T-helper 2 cell treated with Interferon-gamma antibody and Interleukin-4, amounts not matched to agents 100 ng/mL and 5 ng/mL, for 36 hours (primary cell): ENCODE measurements around the gene BMPR1A. TPM values are rescaled to one million over a fixed set of nuclear protein-coding genes. Genes with fewer than 3 reads are reported as not detected.

Source experiments
- intact Hi-C: fragments of 100-400 bp; cut with micrococcal nuclease; formaldehyde crosslinking; loops from one replicate; pipeline ENCODE4 v1.15.1; 2023
- total RNA-seq: library from RNA; stranded (reverse); gene quantifications from 2 replicates; pipeline ENCODE4 v1.2.3, GENCODE V29; 2022

The BMPR1A gene
- total RNA-seq, 1 donor from 2014 or later = 9.6 TPM

DNA sequence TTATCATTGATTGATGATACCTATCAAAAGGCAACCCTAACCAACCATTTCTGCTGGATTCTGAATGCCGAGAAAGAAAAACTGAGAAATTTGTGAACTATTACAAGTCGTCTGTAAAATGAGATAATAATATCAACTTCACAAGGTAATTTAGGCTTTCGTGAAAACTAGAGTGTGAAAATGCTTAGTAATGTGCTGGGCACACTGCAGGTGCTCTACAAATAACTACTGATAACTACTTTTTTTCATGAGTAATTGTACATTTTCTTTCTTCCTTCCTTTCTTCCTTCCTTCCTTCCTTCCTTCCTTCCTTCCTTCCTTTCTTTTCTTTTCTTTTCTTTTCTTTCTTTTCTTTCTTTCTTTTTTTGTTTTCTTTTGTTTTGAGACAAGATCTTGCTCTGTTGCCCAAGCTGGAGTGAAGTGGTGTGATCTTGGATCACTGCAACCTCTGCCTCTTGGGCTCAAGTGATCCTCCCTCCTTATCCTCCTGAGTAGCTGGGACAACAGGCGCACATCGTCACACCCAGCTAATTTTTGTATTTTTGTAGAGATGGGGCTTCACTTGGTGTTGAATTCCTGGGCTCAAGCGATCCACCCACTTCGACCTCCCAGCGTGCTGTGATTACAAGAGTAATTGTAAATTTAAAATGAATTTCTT lies 42.9 kb downstream of the BMPR1A start:
- intact Hi-C loops = no loop called here

DNA sequence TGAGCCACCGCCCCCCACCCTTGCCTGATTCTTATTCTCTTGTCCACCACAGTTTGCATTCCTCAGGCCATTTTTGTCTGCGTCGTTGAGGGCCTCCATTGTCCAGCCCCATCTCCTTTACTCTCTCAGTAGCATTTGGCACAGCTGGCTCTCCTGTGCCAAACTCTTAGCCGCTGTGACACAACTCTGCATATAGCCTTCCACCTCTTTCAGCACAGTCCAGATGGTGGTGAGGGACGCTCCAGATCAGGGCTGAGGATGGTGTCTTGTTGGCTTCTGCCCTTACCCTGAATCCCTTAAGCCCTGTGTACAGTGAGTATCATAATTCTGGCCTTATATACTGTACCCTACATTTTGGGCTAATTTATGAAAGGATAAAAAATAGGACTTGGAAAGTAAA lies 45.6 kb downstream of the BMPR1A start:
- intact Hi-C loops = no loop called here

DNA sequence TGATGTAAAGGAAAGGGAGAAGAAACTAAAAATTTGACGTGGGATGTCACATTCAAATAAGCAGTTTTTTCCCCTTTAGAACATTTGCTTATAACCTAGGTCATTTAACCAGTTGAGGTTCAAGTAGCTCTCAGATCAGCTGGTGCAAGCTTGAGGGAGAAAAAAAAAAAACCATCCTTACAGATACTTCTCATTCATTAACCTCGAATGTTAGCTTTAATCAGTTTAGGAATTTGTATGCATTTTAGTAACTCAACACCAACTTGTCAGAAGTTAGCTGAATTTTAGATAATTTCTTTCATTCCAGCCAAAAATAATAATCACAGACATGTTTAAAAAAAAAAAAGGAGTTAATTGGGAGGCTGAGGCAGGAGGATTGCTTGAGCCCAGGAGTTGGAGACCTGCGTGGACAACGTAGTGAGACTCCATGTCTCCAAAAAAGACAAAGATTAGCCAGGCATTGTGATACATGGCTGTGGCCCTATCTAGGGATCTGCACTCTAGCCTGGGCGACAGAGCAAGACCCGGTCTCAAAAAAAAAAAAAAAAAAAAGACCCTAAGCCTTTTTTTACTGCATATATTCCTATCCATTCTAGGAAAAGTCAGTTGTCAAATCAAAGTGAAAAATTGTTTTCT lies 46.2 kb downstream of the BMPR1A start:
- intact Hi-C loops = no loop called here

DNA sequence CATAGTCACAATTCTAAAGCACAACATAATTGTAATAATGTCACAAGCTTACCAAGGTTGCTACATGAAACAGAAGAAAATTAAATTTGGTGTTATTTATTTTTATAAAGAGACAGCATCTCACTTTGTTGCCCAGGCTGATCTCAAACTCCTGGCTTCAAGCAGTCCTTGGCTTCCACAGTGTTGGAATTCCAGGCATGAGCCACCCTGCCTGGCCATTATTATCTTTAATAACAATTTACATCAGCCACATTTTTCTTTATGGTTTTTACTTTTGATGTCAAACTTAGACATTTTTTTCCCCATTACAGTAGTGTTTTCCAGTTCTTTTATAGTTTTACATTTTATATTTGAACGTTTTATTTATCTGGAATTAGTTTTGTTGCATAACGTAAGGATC lies 46.7 kb downstream of the BMPR1A start:
- intact Hi-C loops = no loop called here

DNA sequence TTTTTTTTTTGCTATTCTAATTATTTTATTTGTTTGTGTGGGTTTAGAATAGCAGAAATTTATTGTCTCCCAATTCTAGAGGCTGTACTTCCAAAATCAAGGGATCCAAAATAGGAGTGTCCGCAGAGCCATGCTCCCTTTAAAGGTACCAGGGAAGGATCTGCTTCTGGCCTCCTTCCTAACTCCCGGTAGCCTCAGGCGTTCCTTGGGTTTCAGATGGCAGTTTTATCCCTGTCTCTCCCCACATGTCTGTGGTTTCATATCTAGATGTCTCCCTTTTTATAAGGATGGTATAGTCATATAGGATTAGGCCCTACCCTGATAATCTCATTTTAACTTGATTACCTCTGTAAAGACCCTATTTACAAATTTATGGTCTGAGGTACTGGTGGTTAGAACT lies 48.4 kb downstream of the BMPR1A start:
- intact Hi-C loops = no loop called here

DNA sequence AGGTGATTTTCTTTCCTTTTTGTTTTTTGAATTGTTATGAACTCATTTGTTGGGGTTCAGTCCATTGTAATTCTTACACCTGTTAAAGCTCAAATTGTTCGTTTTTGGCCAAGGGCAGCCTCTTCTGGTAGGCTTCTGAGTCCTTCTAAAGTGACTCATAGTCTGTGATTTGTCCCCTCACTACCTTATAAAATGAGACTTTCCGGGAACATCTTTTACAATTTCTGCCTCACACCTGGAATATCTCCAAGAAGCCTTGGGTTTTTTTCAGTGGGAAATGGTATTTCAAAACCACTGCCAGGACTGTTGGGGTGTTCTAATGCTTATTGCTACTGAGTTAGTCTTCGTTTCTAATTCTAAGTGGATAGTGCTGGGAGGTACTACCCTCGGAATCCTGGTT lies 56.7 kb downstream of the BMPR1A start:
- intact Hi-C loops = no loop called here

DNA sequence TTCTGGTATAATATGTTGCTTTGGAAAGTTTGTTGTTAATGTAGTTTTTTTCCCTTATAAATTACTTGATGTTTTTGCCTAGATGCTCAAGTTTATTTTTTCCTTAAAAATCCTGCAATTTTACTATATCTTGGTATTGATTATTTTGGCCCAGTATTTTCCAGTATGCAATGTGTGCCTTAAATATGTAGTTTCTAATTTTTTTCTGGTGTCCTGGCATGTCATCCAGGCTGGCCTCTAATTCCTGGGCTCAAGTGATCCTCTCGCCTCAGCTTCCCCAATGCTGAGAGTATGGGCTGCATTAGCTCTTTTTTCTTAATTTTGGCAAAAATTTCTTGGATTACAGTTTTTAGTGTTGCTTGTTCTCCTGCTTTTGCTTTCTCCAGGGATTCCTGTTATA lies 57.6 kb downstream of the BMPR1A start:
- intact Hi-C loops = no loop called here

DNA sequence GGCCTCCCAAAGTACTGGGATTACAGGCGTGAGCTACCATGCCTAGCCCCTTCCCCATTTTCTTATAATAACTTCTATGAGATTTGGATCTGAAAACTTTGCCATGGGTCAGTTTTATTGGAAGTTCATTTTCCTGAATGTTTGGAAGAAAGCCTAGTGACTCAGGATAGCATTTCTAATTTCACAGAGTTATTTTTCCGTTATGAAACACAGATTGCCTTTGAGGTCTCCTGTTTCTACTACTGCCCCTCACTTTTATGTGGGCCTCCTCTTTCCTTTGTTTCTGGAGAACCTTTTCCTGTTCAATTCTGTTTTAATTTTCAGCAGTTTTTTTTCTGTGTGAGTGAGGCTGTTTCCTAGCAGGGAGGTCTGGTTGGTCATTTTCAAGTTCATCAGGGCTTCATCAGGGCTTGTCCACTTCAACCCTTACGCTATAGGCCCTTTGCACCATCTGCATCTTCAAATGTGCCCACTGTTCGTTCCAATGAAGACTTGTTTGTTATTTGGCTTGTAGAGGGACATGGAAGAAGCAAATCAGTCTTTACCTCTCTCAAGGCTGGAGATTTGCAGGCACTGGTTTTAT lies 58.7 kb downstream of the BMPR1A start:
- intact Hi-C loops = no loop called here

DNA sequence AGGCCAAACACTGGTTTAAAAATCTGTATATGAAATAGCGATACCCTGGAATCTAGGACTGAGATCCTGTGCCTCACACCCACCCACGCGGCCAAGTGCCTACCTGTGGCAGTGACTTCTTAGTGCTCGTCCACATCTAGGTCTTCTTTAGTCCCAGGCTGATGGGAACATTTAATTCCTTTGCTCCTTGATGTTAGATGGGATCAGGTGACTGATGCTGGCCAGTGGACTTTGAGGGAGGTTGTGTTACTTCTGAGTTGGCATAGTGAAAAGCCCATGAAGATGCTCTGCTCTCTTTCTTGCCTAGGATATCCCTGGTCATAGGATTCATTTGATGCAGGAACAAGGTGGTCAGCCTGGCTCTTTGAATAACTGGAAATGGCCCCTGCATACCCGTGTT lies 59.2 kb downstream of the BMPR1A start:
- intact Hi-C loops = no loop called here

DNA sequence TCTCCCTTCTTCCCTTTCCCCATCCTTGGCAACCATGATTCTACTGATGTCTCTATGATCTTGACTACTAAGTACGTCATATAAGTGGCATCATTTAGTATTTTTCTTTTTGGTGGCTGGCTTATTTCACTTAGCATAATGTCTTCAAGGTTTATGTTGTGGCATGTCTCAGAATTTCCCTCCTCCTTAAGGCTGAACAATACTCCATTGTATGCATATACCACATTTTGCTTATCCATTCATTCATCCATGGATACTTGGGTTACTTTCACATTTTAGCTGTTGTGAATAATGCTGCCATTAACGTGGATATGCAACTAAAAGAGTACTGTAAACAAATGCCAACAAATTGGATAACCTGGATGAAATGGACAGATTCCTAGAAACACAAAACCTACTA lies 60.8 kb downstream of the BMPR1A start:
- intact Hi-C loops = no loop called here

DNA sequence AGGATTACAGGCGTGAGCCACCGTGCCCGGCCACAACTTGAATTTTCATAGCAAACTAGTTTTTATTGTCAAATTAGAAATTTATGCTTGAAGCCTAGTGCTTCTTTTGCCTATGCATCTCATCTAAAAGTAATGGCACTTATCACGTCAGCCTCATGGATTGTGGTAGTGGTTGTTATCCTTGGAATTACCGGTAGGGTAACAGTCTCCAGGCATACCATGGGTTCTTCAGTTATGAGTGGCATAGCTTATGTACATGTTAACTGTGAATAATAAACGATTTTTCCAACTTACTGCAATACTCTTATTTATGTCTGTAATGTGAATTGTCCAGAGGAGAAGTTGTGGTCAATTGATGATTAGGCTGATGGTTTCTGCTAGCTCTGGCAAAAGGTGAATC lies 63.1 kb downstream of the BMPR1A start:
- intact Hi-C loops = no loop called here

DNA sequence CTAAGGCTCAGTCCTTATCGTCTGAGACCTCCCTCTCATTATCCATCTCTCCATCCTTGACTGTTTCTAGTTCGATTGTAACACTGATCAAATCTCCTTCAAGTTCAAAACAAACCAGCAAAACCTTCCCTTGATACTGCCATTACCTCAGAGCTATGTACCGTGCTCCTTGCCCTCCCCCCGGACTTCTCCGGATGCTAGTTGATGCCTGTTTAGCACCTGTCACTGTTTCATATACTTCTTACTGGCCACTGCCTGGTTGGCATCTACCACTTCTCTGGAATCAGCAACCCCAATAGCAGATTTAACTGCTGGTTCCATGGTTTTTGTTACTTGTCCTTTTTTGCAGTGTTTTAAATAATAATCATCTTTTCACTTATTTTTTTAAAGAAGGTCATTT lies 64.1 kb downstream of the BMPR1A start:
- intact Hi-C loops = no loop called here

DNA sequence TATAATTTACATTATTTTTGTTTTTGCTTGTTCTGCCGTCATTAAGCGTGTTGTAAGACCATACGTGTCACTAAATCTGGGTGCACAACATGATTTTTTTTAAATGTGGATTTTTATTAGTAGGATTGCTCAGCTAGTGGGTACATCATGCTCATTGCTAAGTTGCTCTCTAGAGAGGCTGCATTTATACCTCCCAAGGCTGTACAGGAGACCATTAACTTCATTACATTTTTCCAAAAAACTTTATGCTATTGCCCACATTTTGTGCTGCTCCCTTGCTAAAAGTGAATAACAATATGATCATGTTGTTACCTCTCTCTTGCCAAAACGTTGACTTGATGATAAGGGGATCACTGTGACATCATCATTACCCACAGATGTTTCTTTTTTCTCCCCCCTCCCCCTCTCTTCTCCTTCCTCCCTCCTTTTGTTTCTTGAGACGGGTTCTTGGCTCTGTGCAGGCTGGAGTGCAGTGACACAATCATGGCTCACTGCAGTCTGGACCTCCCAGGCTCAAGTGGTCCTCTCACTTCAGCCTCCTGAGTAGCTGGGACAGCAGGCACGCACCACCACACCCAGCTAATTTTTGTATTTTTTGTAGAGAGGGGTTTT lies 65.1 kb downstream of the BMPR1A start:
- intact Hi-C loops = no loop called here

DNA sequence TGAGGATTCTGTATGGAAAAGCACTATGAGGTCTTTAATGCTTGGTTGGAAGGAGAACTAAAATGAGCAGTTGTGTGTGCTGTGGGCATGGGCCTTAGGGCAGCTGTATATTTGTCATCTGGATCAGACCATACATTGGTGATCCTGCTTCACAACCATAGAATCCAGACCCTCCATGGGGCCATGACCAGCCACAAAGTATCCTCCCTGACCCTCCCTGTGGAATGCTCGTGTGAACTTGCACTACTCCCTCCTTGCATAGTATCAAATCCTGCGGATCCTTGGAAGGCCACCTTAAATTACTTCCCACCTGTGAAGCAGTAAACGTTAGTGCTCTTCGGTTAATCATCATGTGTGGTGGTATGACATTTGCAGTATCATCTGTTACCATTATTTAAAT lies 67.1 kb downstream of the BMPR1A start:
- intact Hi-C loops = no loop called here

DNA sequence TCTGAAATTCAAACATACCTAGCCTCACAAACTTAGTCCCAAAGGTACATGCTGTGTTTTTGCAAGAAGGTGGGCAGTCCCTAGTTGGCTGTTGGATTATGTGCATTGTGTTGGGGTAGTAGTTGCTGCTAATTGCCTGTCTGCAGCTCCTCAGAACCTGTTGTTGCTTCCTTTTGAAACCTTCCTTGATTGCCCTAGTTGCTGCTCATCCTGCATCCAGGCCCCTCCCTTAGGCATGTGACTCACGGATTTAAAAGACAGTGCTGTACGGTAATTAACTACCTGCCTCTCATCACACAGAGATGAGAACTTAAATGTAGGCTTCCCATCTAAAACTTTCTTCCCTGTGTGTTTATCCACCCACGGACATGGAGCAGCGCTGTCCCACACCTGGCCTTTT lies 67.7 kb downstream of the BMPR1A start:
- intact Hi-C loops = no loop called here

DNA sequence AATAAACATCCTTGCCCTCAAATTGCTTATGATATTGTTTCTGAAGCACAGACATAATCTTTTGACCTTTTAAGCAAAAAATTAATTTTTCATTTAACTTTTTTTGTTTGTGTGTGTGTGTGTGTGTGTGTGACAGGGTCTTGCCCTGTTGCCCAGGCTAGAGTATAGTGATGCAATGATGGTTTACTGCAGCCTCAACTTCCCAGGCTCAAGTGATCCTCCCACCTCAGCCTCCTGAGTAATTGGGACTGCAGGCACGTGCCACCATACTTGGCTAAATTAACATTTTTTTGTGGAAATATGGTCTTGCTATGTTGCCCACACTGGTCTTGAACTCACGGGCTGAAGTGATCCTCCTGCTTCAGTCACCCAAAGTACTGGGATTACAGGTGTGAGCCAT lies 68.9 kb downstream of the BMPR1A start:
- intact Hi-C loops = no loop called here

DNA sequence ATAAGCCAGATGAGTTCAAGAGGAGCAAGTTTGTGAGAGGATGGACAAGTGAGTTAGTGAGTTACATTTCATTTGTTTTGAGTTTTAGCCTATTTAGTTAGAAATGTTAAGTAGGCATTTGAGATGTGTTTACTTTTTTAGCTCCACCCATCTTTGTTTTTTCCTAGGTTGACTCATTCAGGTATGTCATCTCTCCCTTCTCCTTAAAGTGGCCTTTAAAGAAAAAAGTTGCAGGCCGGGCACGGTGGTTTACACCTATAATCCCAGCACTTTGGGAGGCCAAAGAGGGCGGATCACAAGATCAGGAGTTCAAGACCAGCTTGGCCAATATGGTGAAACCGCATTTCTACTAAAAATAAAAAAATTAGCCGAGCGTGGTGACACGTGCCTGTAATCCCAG lies 71.2 kb downstream of the BMPR1A start:
- intact Hi-C loops = no loop called here

DNA sequence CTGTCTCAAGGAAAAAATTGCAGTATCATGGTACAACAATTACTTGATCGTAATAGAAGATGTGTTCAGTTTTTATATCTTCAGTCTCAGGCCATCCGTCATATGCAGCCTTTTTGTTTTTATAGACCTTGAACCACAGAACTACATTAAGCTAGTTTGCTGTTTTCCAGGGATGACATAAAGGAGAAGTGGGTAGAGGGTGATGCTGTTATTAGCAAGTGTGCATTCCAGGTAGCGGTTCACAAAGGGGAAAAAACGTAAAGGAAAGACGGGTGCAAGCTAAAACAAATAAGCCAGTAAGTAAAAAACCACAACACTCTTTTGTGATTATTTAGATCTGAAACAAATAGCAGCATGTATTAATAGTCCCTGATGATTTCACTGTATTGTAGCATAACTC lies 71.7 kb downstream of the BMPR1A start:
- intact Hi-C loops = no loop called here

DNA sequence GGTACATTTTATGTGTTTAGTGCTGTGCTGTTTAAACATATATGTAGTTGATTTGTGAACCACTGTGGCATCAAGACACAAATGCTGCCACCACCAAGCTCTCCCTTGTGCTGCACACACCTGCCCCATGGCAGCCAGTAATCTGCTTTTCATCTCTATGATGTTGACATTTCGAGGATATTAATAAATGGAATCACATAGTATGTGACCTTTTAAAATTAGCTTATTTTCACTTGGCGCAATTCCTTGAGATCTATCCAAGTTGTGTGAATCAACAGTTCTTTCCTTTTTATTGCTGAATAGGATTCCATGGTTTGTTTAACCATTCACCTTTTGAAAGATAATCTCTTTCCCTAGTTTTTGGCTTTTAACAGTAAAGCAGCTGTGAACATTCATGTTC lies 73.1 kb downstream of the BMPR1A start:
- intact Hi-C loops = no loop called here

DNA sequence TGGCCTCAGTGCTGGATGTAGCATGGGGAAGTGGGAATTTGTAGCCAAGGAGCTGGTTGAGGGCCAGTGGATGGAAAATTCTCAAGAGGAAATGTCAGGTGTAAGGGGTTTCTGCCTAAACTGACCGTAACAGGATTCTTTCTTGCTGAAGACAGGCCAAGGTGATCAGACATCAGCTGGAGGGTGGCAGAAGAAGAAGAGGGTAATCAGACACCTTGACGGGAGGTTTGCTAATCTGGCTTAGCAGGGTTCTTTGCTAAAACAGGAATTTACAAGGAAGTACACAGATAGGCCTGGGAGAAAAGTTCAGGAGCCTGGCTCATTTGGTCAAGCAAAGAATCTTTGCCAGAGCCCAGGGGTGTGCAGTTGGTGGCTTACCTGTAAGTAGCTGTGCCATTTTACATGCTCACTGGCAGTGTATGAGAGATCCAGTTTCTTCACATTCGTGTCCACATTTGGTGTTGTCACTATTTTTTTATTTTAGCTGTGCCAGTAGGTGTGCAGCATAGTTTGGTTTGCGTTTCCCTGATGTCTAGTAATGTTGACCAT lies 73.7 kb downstream of the BMPR1A start:
- intact Hi-C loops = no loop called here

DNA sequence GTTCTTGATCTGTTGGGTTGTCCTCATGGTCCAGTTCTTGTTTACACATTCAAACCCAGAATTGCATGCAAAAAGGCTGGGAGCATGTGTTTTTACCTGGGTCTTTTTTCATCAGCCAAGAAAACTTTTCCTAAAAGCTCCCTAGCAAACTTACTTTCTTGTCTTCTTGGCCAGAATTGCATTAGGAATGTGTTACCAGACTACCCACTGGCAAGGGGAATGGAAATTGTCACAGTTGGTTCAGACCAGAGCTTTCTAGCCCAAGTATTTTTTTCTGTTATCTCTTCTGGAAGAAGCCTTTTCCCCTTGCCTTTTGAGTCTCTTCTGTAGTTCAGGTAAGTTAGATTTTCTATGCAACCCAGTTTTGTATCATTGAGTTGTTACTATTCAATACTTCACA lies 77.5 kb downstream of the BMPR1A start:
- intact Hi-C loops = no loop called here

DNA sequence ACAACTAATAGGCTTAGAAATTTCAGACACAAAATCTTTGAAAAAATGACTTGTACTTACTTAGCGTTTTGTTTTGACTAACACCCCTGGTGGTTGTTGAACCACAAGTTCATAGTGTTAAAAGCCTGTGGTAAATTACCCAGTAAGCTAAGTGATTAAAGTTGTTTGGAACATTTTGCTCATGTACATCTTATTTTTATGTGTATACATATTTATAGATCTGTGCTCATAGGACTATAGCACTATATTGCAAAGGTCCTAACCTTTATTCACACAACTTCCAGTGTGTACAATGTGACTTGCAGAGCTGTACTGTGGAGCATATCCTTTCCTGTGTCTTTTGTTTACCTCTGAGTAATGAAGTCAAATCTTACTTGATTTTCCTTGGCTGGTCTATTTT lies 79.6 kb downstream of the BMPR1A start:
- intact Hi-C loops = no loop called here
